Measurements from ENCODE around the gene POLR2F.
A peak's percentile ranks its signal among the peaks of the same experiment; 100 is the strongest.

POLR2F gene

DNA sequence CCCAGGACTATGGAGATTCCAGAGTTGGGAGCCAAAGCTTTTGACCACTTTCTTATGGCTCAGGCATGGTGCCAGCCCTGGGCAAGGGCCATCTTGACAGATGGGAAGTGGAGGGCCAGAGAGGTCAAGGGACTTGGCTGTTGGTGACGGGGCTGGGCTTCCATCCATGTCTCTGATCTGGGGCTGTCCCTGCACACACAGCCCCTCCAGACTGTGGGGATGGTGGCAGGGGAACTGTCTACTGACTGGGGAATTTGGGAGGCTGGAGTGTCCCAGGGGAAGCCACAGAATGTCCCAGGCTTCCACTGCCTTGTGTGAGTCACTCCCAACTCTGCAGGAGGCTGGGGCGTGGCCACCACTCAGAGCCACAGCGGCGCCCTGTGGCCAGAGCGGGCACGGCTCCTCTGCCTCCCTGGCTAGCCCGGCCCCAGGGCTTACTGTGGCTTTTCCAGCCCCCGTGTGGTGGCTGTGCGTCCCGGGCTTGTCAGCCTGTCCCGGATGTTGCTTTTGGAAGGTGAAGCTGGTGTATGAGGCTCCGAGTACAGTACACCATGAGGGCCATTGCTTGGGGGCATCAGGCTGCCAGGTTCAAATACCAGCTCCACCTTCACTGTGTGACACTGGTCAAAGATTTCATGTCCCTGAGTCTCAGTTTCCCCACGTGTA lies 19.7 kb upstream of the POLR2F start (continued):
- TF ChIP-seq, protein P1, sequence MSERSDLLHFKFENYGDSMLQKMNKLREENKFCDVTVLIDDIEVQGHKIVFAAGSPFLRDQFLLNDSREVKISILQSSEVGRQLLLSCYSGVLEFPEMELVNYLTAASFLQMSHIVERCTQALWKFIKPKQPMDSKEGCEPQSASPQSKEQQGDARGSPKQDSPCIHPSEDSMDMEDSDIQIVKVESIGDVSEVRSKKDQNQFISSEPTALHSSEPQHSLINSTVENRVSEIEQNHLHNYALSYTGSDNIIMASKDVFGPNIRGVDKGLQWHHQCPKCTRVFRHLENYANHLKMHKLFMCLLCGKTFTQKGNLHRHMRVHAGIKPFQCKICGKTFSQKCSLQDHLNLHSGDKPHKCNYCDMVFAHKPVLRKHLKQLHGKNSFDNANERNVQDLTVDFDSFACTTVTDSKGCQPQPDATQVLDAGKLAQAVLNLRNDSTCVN (tag by site-specific recombination; optimal IDR thresholded peaks at IDR 0.05), result no peak
- TF ChIP-seq SALL2 (tag by site-specific recombination; IDR thresholded peaks at IDR 0.05; ENCODE audit: borderline replicate concordance), result no peak

DNA sequence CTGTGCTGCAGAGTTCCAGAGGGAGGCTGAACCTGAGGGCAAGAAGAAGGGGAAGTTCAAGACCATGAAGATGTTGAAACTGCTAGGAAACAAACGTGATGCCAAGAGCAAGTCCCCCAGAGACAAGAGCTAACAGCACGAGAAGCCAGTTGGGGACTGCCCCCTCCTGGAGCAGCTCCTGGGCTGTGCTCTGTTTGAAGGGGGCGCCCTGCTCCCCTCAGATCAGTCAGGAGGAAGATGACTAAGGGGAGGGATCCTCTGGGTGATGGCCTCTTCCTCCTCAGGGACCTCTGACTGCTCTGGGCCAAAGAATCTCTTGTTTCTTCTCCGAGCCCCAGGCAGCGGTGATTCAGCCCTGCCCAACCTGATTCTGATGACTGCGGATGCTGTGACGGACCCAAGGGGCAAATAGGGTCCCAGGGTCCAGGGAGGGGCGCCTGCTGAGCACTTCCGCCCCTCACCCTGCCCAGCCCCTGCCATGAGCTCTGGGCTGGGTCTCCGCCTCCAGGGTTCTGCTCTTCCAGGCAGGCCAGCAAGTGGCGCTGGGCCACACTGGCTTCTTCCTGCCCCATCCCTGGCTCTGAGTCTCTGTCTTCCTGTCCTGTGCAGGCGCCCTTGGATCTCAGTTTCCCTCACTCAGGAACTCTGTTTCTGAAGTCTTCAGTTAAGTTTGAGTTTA lies 12.7 kb upstream of the POLR2F start:
- TF ChIP-seq ZIC2 (tag by site-specific recombination; IDR thresholded peaks at IDR 0.05), result 0 out of 2 replicates have a peak, but pooled peaks have one; percentile 23
- no peak for TF ChIP-seq ZNF555 (tag by site-specific recombination; conservative IDR thresholded peaks at IDR 0.05)
- TF ChIP-seq, protein P2, sequence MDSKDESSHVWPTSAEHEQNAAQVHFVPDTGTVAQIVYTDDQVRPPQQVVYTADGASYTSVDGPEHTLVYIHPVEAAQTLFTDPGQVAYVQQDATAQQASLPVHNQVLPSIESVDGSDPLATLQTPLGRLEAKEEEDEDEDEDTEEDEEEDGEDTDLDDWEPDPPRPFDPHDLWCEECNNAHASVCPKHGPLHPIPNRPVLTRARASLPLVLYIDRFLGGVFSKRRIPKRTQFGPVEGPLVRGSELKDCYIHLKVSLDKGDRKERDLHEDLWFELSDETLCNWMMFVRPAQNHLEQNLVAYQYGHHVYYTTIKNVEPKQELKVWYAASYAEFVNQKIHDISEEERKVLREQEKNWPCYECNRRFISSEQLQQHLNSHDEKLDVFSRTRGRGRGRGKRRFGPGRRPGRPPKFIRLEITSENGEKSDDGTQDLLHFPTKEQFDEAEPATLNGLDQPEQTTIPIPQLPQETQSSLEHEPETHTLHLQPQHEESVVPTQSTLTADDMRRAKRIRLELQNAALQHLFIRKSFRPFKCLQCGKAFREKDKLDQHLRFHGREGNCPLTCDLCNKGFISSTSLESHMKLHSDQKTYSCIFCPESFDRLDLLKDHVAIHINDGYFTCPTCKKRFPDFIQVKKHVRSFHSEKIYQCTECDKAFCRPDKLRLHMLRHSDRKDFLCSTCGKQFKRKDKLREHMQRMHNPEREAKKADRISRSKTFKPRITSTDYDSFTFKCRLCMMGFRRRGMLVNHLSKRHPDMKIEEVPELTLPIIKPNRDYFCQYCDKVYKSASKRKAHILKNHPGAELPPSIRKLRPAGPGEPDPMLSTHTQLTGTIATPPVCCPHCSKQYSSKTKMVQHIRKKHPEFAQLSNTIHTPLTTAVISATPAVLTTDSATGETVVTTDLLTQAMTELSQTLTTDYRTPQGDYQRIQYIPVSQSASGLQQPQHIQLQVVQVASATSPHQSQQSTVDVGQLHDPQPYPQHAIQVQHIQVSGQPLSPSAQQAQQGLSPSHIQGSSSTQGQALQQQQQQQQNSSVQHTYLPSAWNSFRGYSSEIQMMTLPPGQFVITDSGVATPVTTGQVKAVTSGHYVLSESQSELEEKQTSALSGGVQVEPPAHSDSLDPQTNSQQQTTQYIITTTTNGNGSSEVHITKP (tag by site-specific recombination; IDR thresholded peaks at IDR 0.05), result peak; percentile 82
- TF ChIP-seq, protein P3, sequence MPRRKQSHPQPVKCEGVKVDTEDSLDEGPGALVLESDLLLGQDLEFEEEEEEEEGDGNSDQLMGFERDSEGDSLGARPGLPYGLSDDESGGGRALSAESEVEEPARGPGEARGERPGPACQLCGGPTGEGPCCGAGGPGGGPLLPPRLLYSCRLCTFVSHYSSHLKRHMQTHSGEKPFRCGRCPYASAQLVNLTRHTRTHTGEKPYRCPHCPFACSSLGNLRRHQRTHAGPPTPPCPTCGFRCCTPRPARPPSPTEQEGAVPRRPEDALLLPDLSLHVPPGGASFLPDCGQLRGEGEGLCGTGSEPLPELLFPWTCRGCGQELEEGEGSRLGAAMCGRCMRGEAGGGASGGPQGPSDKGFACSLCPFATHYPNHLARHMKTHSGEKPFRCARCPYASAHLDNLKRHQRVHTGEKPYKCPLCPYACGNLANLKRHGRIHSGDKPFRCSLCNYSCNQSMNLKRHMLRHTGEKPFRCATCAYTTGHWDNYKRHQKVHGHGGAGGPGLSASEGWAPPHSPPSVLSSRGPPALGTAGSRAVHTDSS (tag by site-specific recombination; IDR thresholded peaks at IDR 0.05), result no peak
- no peak overlapping the region for H3K27ac ChIP-seq (ENCODE audit: extremely low read depth, low read depth, low read length)
- peaks cover 10% of the 10 kb centered on the region for H3K4me1 ChIP-seq (ENCODE audit: control insufficient read depth, insufficient read depth, low read length)
- CTCF ChIA-PET, result interaction anchor here (0.5 to 1.0 kb wide), 2 partner anchors 9 to 12 kb away, joined by 3 read pairs; partner anchors contain the start of genes C22orf23 and POLR2F
- H3K4me3 ChIP-seq (ENCODE audit: low read depth, low read length), result no peak overlapping the region
- H3K9me3 ChIP-seq (ENCODE audit: control insufficient read depth, insufficient read depth, low read depth, low read length), result no peaks in the 10 kb centered on the region
- H3K36me3 ChIP-seq (ENCODE audit: control insufficient read depth in 2 of 2, insufficient read depth in 1 of 2, low read length in 2 of 2), result peaks cover 21 to 61% of the 10 kb centered on the region in 2 experiments
- POLR2A ChIA-PET, result interaction anchor here (1.4 kb wide), 1 partner anchor 34 kb away, joined by 5 read pairs; the partner anchor contains the start of gene MICALL1

DNA sequence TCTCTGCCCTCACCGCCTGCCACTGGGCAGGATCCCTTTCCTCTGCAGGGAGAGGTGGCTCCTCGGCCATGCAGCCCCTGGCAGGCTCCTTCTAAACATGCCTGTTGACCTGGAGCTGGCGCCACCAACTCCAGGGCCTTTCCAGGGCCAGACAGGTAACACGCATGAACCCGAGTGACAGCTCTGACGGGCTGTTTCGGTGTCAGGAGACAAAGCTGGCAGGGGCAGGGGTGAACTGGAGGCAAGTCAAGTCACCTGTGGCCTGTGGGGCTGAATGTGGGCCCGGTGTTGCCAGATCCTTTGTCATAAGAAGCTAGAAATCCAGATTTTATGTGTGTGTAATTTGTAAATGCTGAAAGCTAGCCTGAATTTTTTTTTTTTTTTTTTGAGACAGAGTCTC lies 11.4 kb upstream of the POLR2F start:
- H3K27ac ChIP-seq (ENCODE audit: extremely low read depth, low read depth, low read length), result no peak overlapping the region
- H3K36me3 ChIP-seq (ENCODE audit: control insufficient read depth in 2 of 2, insufficient read depth in 1 of 2, low read length in 2 of 2), result peaks cover 21 to 50% of the 10 kb centered on the region in 2 experiments
- H3K9me3 ChIP-seq (ENCODE audit: control insufficient read depth, insufficient read depth, low read depth, low read length), result no peaks in the 10 kb centered on the region
- ChIA-PET CTCF (interaction anchor here (1.1 kb wide), 1 partner anchor 8 kb away, joined by 5 read pairs; no protein-coding TSS in a partner anchor), POLR2A (interaction anchor here (0.6 to 1.1 kb wide), 2 partner anchors 119 to 334 kb away, joined by 3 read pairs; partner anchors contain the start of gene GALR3)
- H3K4me1 ChIP-seq (ENCODE audit: control insufficient read depth, insufficient read depth, low read length), result peaks cover 10% of the 10 kb centered on the region
- no peak overlapping the region for H3K4me3 ChIP-seq (ENCODE audit: low read depth, low read length)
- no peak for TF ChIP-seq MEIS1 (CRISPR knock-in tag; IDR thresholded peaks at IDR 0.05; ENCODE audit: borderline replicate concordance)
- TF ChIP-seq, protein P4, sequence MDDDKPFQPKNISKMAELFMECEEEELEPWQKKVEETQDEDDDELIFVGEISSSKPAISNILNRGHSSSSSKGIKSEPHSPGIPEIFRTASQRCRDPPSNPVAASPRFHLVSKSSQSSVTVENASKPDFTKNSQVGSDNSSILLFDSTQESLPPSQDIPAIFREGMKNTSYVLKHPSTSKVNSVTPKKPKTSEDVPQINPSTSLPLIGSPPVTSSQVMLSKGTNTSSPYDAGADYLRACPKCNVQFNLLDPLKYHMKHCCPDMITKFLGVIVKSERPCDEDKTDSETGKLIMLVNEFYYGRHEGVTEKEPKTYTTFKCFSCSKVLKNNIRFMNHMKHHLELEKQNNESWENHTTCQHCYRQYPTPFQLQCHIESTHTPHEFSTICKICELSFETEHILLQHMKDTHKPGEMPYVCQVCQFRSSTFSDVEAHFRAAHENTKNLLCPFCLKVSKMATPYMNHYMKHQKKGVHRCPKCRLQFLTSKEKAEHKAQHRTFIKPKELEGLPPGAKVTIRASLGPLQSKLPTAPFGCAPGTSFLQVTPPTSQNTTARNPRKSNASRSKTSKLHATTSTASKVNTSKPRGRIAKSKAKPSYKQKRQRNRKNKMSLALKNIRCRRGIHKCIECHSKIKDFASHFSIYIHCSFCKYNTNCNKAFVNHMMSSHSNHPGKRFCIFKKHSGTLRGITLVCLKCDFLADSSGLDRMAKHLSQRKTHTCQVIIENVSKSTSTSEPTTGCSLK (tag by site-specific recombination; IDR thresholded peaks at IDR 0.05), result no peak
- no peak for TF ChIP-seq GFI1B (tag by site-specific recombination; IDR thresholded peaks at IDR 0.05)
- no peak for TF ChIP-seq MYNN (tag by site-specific recombination; IDR thresholded peaks at IDR 0.05; ENCODE audit: borderline replicate concordance)
- TF ChIP-seq, protein P5, sequence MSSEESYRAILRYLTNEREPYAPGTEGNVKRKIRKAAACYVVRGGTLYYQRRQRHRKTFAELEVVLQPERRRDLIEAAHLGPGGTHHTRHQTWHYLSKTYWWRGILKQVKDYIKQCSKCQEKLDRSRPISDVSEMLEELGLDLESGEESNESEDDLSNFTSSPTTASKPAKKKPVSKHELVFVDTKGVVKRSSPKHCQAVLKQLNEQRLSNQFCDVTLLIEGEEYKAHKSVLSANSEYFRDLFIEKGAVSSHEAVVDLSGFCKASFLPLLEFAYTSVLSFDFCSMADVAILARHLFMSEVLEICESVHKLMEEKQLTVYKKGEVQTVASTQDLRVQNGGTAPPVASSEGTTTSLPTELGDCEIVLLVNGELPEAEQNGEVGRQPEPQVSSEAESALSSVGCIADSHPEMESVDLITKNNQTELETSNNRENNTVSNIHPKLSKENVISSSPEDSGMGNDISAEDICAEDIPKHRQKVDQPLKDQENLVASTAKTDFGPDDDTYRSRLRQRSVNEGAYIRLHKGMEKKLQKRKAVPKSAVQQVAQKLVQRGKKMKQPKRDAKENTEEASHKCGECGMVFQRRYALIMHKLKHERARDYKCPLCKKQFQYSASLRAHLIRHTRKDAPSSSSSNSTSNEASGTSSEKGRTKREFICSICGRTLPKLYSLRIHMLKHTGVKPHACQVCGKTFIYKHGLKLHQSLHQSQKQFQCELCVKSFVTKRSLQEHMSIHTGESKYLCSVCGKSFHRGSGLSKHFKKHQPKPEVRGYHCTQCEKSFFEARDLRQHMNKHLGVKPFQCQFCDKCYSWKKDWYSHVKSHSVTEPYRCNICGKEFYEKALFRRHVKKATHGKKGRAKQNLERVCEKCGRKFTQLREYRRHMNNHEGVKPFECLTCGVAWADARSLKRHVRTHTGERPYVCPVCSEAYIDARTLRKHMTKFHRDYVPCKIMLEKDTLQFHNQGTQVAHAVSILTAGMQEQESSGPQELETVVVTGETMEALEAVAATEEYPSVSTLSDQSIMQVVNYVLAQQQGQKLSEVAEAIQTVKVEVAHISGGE (tag by site-specific recombination; conservative IDR thresholded peaks at IDR 0.05; ENCODE audit: low read depth), result no peak
- TF ChIP-seq ZBTB1 (tag by site-specific recombination; IDR thresholded peaks at IDR 0.05), result no peak
- no peak for TF ChIP-seq ZFP3 (tag by site-specific recombination; IDR thresholded peaks at IDR 0.05; ENCODE audit: low read depth)
- TF ChIP-seq ZFP37 (tag by site-specific recombination; IDR thresholded peaks at IDR 0.05), result no peak
- no peak for TF ChIP-seq KLF7 (tag by site-specific recombination; IDR thresholded peaks at IDR 0.05; ENCODE audit: borderline replicate concordance)
- TF ChIP-seq, protein P6, sequence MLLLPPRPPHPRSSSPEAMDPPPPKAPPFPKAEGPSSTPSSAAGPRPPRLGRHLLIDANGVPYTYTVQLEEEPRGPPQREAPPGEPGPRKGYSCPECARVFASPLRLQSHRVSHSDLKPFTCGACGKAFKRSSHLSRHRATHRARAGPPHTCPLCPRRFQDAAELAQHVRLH (tag by site-specific recombination; IDR thresholded peaks at IDR 0.05), result no peak
- TF ChIP-seq ZNF768 (tag by site-specific recombination; IDR thresholded peaks at IDR 0.05), result no peak
